GM18907 (cell line): ENCODE data around the gene WDFY4.

ENCODE experiments used
- ATAC-seq: cut with Tn5 transposase; IDR thresholded peaks from one replicate; pipeline ENCODE4 v1.9.1; 2021; ENCODE audit warnings: mild to moderate bottlenecking, moderate library complexity; ENCODE audit not compliant: unreplicated experiment

The WDFY4 gene

DNA sequence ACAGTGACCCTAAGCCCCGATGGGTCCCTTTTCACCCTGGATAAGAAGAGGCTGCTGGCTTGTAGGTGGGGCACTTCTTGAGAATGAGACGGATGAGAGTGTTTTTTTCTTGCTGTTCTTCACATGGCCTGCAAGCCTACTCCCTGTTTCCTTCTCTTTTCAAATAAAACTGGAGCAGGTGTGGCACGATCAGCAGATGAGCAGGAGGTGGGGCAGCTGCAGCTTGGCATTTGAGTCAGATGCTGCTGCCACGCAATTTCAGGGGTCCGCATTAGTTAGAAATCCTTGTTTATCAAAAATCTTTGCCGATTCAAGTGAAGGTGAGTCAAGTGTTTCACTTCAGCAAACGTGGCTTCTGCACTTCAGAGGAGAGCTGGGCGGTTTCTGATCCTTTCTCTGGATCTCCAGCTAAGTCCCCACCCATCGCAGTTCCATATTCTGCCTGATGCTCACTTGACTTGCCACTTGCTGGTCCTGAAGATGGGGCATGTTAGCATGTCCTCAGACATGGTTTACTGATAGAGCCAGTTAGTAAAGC is 20.8 kb downstream of the WDFY4 start:
- no peak for ATAC-seq

- ATAC-seq = no peak
Measured at GRCh38 chr10:48707472-48707871, 22.8 kb downstream of the WDFY4 start.

DNA sequence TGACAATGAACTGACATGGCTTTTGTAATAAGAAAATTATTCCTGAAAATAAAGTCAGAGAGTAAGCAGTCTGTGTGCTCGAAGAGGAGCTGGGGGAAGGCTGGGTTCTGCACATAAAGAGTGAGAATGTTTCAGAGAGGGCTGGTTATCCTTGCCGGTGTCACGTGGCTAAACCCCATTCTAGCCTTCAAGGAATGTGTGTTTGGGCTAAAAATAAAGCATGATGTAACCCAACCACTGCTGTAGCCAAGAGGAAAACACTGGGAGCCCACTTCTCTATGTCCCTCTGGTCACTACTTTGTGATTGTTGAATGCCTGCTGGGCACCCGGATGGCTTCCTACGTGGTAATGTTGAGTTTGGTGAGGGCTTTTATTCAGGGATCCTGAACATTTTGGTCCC is 23.5 kb downstream of the WDFY4 start:
- no peak for ATAC-seq

DNA sequence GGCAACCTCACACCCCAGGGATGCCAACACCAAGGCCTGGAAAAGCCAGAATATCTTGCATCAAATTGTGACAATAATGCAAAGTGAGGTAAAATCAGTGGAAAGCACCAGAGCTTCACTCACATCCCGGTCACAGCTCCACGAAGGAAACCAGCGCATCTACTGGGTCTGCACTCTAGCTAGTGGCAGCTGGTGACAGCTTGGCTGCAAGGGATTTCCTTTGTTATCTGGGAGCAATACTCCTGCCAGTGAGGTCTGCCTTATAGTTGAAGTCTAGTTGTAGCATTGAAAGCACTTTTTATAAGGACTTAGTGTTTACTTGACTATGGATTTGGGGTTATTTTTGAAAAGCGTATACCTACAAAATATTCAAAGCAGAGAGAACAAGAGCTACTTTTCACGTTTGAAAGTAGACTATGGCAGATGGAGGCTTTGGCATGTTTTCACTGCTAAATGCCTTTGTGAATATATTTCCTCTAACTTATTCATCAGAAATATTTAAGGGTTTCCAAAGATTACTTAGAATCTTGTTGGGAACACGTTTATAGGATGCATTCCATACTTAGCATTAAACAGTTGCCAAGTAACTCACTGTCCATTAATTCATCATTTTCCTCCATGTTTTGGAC is 26.1 kb downstream of the WDFY4 start:
- no peak for ATAC-seq

- no peak for ATAC-seq
Measured at GRCh38 chr10:48711830-48712229, 27.2 kb downstream of the WDFY4 start.

DNA sequence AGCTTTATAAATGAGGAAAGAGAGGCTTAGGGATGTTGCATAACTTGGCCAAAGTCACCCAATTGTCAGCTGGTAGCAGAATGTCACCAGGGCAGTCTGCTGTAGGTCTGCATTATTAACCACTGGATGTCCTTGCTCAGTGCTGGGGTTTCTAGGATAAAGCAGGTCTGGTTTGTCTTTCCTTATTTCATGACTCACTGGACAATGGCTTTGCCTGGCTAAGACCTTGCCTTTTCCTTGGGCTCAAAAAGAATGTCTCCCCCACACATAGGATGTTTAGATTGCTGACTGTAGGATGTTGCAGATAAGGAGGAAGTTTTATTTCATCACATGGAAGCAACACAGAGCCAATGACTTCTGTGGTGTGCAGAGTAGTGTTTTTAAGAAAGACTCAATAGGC is 29.4 kb downstream of the WDFY4 start:
- ATAC-seq = no peak

DNA sequence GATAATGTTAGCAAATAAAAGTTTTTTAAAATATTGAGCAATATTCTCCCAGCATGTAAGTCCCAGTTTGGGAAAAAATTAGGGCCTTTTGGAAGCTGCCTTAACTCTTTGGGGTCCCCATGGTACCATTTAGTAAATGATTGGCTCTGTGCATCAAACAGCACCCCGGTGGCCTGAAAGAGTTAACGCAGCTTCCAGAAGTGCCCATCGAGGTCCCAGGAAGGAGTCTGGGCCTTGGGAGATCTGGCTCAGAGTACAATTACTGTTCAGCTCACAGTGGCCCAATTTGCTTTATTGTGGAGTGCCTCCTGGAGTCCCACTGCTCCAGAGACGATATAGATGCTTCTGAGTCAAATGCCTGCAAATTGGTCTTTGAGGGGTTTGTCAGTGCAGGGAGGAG is 31.7 kb downstream of the WDFY4 start:
- ATAC-seq = no peak

DNA sequence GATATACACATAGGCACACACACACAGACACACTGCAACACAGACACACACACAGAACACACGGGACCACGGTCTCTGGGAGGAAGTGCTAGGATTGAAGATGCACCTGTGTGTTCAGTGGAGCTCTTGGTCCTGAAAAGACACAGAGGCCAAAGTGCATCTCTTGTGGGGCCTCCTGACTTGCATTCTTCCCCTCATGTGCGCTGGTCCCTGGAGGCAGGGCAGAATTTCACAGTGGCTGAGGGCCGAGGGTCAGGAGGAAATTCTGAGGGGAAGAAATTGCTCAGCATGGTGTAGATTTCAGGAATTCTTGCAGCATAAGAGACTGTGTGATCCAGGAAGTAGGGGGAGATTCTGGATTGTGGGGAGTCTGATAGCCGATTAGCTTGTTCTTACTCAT is 35.9 kb downstream of the WDFY4 start:
- ATAC-seq = no peak

DNA sequence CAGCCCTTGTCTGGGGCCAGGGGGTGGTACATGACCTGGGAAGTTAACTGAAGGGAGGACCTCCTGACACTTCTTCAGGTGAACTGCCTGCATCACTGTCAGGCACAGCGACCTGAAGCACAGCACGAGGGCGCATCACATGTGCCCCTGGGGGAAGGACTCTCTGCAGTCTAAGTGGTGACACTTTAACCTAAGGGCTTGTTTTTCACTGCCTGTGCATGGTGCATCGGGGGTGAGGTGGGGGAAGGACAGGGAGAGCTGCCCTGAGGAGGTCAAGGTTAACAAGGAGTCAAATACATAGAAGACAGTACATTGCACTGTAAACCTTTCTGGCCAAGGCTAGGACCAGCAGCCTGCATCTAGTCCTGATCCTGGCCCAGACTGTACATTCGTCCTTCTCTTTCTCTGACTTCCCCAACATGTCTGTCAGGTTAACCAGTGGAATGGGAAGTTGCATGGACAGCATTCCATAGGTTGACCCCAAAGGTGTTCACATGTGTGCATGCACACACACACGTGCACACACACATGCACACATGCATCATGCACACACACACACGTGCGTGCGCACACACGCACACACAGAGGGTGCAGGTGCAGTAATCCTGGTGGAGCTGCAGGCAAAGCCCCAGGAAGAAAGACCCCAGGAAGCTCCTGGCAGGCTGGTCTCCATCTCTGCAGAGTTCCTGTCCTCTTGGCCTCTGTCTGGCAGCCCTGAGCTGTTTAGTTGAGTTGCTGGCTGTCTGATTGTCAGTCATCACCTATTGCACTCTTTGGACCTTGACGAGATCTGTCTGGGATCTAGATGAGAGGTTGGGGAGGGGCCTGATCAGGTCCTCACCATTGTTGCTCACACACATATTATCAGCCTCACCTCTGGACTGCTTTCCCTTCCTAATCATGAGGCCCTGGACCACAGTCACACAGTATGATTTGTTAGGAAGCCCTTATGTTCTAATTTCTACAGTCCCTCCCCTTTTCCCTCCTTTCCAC is 37.8 kb downstream of the WDFY4 start:
- no peak for ATAC-seq

- no peak for ATAC-seq
Measured at GRCh38 chr10:48724127-48724526, 39.5 kb downstream of the WDFY4 start.

- no peak for ATAC-seq
Measured at GRCh38 chr10:48725708-48726107, 41.0 kb downstream of the WDFY4 start.

- ATAC-seq = no peak
Measured at GRCh38 chr10:48727866-48728265, 43.2 kb downstream of the WDFY4 start.

DNA sequence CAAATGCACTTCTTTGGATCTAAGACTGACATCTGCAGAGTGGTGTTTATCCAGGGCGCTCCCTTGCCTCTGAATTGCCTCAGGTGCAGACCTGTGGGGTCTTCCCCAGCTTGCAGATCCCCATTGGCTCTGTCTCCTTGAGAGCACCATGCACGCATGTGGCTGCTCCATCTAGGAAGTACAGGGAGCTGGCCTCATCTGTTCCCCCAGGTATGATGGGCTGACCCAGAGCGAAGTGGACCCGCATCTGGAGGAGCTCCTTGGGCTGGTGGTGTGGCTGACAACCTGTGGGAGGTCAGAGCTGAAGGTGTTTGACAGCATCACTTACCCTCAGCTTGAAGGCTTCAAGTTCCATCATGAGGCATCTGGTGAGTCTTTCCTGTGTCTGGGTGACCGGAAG is 44.5 kb downstream of the WDFY4 start:
- no peak for ATAC-seq

GRCh38 chr10:48729941-48730457 is 45.3 kb downstream of the WDFY4 start:
- ATAC-seq = no peak

GRCh38 chr10:48731141-48731540 is 46.5 kb downstream of the WDFY4 start:
- ATAC-seq = no peak

GRCh38 chr10:48731654-48732053 is 47.0 kb downstream of the WDFY4 start:
- ATAC-seq = no peak

GRCh38 chr10:48733329-48733728 is 48.7 kb downstream of the WDFY4 start:
- ATAC-seq = no peak

DNA sequence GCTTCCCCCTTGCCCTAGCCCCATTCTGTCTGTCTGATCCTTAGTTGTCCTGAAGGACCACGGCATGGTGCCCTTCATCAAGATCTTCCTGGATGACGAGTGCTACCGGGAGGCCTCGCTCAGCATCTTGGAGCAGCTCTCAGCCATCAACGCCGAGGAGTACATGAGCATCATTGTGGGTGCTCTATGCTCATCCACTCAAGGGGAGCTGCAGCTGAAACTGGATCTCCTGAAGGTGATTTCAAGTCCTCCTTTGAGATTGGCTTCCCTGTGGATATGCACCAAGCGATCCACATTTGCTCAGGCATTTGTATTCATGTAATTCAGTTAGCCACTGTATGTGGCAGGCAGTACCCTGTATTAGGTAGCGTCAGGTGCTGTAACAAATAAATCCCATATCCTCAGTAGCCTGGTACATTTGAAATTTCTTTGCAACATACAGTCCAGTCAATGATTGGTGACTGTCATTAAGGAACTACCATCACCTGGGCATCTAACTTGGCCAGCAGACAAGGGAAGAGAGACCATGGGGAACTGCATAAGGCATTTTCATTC is 51.2 kb downstream of the WDFY4 start:
- no peak for ATAC-seq

- no peak for ATAC-seq
Measured at GRCh38 chr10:48736596-48736995, 51.9 kb downstream of the WDFY4 start.

GRCh38 chr10:48737886-48738285 is 53.2 kb downstream of the WDFY4 start:
- ATAC-seq = no peak

DNA sequence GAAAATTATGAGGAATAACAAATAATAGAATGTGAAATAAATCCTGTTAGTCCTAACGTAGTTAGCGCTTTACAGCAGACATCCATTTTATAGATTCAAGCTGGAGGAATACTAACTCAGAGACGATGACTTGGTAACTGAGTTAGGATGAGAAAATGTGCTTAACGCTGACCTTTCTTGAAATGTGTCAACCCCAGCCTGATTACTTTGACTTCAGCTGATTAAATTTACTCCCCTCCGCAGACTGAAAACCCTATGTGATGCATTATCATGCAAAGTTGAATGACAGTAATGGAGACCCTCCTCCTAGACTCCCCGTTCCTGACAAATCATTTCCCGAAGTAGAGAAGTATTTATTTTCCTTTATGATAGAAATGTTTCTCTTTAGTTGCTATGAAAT is 54.5 kb downstream of the WDFY4 start:
- ATAC-seq = no peak
